Measurements from ENCODE around the gene YPEL2. TPM values are rescaled to one million over a fixed set of nuclear protein-coding genes. Genes with fewer than 3 reads are reported as not detected.

The YPEL2 gene
- total RNA-seq, 2 donors from 2014 or later, result 22.8 to 27.7 TPM

DNA sequence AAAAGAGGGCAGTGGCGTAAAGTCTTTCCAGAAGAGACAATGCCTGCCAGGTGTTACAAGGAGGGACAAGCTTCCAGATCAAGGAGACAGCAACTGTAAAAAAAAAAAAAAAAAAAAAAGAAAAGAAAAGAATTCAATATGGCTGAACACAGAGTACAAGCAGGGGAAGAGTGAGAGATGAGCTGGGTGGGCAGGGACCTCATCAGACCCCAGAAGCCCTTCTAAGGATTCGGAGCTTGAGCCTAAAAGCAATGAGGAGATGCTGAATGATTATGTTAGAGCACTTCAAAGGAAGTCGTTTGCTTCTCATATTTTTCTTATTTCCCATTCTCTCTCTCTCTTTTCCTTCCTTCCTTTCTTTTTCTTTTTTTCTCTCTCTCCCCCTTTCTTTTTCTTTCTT is 103.0 kb downstream of the YPEL2 start:
- Histone ChIP-seq H3K4me1 (ENCODE audit: control insufficient read depth, insufficient read depth, low read length) (peaks cover 20% of the 10 kb centered on the region), H3K9me3 (ENCODE audit: control insufficient read depth, low read length) (peaks cover 6% of the 10 kb centered on the region), H3K4me3 (ENCODE audit: low read length) (no peak overlapping the region), H3K27me3 (ENCODE audit: control insufficient read depth, insufficient read depth, low read length, poor library complexity, severe bottlenecking) (no peaks in the 10 kb centered on the region), H3K27ac (ENCODE audit: low read depth, low read length) (no peak overlapping the region), H3K36me3 (ENCODE audit: control insufficient read depth, insufficient read depth, low read length) (no peaks in the 10 kb centered on the region), H3K9ac (ENCODE audit: extremely low read depth, low read length, poor library complexity, severe bottlenecking) (no peak overlapping the region)
- Mint-ChIP-seq H3K27ac (no peak overlapping the region), H3K36me3 (ENCODE audit: low read depth) (no peaks in the 10 kb centered on the region), H3K9me3 (peaks cover 8% of the 10 kb centered on the region), H3K4me3 (no peak overlapping the region), H3K27me3 (ENCODE audit: insufficient read depth) (peaks cover 15% of the 10 kb centered on the region), H3K4me1 (peaks cover 37% of the 10 kb centered on the region)
- no peak for TF ChIP-seq CTCF (conservative IDR thresholded peaks at IDR 0.05)
- 80 to 89% methylated on average over 2 to 3 of the region's 3 CpGs for WGBS, 2 experiments (ENCODE audit: insufficient coverage in 1 of 2, insufficient read length in 1 of 2)
- DNase-seq, result no peak

GRCh38 chr17:59435238-59435637 is 103.8 kb downstream of the YPEL2 start:
- H3K4me1 Mint-ChIP-seq, result peaks cover 37% of the 10 kb centered on the region
- 89 to 98% methylated on average over 1 to 2 of the region's 2 CpGs for WGBS, 2 experiments (ENCODE audit: insufficient coverage in 1 of 2, insufficient read length in 1 of 2)
- Histone ChIP-seq H3K4me3 (ENCODE audit: low read length) (no peak overlapping the region), H3K27ac (ENCODE audit: low read depth, low read length) (no peak overlapping the region), H3K27me3 (ENCODE audit: control insufficient read depth, insufficient read depth, low read length, poor library complexity, severe bottlenecking) (no peaks in the 10 kb centered on the region), H3K9me3 (ENCODE audit: control insufficient read depth, low read length) (peaks cover 6% of the 10 kb centered on the region), H3K36me3 (ENCODE audit: control insufficient read depth, insufficient read depth, low read length) (no peaks in the 10 kb centered on the region), H3K9ac (ENCODE audit: extremely low read depth, low read length, poor library complexity, severe bottlenecking) (no peak overlapping the region), H3K4me1 (ENCODE audit: control insufficient read depth, insufficient read depth, low read length) (peaks cover 21% of the 10 kb centered on the region)
- no peak overlapping the region for H3K4me3 Mint-ChIP-seq
- no peak overlapping the region for H3K27ac Mint-ChIP-seq
- no peaks in the 10 kb centered on the region for H3K36me3 Mint-ChIP-seq (ENCODE audit: low read depth)
- peaks cover 15% of the 10 kb centered on the region for H3K27me3 Mint-ChIP-seq (ENCODE audit: insufficient read depth)
- no peak for TF ChIP-seq CTCF (conservative IDR thresholded peaks at IDR 0.05)
- DNase-seq, result no peak
- H3K9me3 Mint-ChIP-seq, result peaks cover 8% of the 10 kb centered on the region

GRCh38 chr17:59436900-59437299 is 105.4 kb downstream of the YPEL2 start:
- Histone ChIP-seq H3K9ac (ENCODE audit: extremely low read depth, low read length, poor library complexity, severe bottlenecking) (no peak overlapping the region), H3K4me1 (ENCODE audit: control insufficient read depth, insufficient read depth, low read length) (peaks cover 21% of the 10 kb centered on the region), H3K36me3 (ENCODE audit: control insufficient read depth, insufficient read depth, low read length) (no peaks in the 10 kb centered on the region), H3K27me3 (ENCODE audit: control insufficient read depth, insufficient read depth, low read length, poor library complexity, severe bottlenecking) (no peaks in the 10 kb centered on the region), H3K27ac (ENCODE audit: low read depth, low read length) (no peak overlapping the region), H3K4me3 (ENCODE audit: low read length) (no peak overlapping the region), H3K9me3 (ENCODE audit: control insufficient read depth, low read length) (peaks cover 6% of the 10 kb centered on the region)
- no peak for DNase-seq
- WGBS, 2 experiments (ENCODE audit: insufficient coverage in 1 of 2, insufficient read length in 1 of 2), result 92 to 93% methylated on average over 4 of the region's 4 CpGs
- H3K27me3 Mint-ChIP-seq (ENCODE audit: insufficient read depth), result peaks cover 13% of the 10 kb centered on the region
- H3K4me1 Mint-ChIP-seq, result peaks cover 40% of the 10 kb centered on the region
- no peak overlapping the region for H3K4me3 Mint-ChIP-seq
- H3K27ac Mint-ChIP-seq, result no peak overlapping the region
- H3K9me3 Mint-ChIP-seq, result peaks cover 6% of the 10 kb centered on the region
- TF ChIP-seq CTCF (conservative IDR thresholded peaks at IDR 0.05), result no peak
- H3K36me3 Mint-ChIP-seq (ENCODE audit: low read depth), result no peaks in the 10 kb centered on the region
